HG02943 (cell line): ENCODE data around the gene HIRA.
A peak's percentile ranks its signal among the peaks of the same experiment; 100 is the strongest.

Experiments used
- ATAC-seq: cut with Tn5 transposase; IDR thresholded peaks from one replicate; pipeline ENCODE4 v1.9.1; 2021; ENCODE audit warnings: mild to moderate bottlenecking, low read depth, moderate library complexity; ENCODE audit not compliant: unreplicated experiment

HIRA gene

DNA sequence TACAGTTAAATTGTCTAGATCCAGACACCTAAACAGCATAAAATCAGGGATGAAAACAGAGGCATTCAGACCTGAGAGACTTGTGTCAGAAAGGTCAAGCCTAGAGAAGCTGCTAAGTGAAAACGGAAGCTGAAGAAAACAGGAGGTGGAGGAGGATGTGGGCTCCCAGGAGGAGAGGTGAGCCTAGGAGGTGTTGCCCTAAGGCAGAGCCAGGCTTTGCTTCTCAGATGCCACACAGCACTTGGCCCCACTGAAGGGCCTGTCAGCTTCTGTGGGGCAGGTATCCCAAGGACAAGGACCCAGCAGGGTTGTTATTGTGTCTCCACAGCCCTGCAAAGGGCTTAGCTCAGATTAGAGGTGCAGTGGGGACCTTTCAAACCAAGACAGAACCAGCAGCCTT lies 33.0 kb upstream of the HIRA start:
- no peak for ATAC-seq

DNA sequence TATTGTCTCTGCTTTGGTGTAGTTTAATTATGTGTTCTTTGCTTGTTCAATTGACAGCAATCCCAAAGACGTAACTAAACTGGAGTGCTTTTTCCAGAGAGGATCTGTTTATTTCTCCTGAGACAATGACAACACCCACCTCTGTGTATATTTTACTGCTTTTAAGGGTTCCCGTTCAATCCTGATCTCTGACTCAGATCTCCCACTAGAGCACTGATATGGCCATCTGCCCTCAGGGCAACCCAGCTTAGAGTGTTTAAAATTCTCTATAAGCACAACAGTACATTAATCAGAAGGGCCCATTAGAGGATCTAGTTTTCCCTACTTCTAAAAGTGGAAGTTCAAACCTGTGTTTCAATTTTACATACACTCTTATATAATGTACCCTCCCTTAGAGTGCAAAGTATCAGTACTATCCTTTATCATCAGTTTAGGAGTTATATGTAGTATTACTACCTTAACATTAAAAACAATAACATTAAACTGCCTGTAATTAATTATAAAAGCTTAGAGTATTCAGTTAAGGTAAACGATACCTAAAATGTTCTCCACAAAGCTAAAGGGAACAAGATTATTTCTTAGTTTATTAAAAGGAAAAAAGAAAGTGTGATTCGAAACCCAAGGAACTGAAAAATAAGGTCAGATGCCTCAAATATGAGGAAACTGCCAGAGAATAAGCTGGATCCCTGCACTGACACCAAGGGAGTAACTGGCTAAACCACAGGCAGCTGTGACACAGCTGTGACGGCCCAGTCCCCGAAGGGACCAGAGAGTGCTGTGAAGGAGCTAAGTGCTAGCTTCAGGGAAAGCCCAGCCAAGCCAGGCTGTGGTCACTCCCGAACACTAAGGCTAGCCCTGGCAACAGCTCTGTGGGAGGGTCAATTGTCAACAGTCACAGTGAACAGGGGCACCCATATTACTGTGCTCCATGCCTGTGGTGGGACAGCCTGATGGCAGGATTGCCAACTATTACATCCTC lies 32.2 kb upstream of the HIRA start:
- ATAC-seq, result no peak

DNA sequence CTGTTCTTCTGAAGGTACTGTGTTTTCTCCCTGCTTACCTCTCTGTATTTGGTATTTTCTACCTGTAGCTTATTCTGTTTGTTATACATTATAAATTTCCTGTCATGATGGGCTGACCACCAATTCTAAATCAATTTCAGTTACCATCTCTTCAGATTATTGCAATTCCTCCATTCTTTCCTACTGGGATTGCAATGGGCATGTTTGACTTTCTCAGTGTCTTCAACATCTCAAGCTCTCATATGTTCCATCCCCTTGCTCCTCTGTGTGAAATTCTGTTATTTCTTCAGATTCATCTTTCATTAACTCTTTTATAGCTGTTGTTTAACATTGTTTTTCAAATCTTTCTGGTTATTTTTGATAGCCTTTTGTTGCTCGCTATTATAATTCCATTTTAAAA lies 31.5 kb upstream of the HIRA start:
- ATAC-seq, result no peak

DNA sequence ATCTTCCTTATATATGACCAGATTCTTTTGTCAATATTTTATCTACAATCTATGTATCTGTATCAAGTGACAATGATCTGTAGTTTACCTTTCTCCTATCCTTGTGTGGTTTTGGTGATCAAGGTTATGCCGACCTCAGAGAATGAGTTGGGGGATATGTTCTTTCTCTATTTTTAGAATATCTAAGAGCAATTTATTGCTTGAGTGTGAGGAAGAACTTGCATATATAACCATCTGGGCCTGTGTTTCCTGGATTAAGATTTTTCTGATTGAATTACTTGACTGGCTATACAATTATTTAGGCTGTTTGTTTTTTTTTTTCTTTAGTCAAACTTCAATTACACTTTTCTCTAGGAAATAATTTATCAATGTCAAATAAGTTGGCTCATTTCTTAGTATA lies 30.0 kb upstream of the HIRA start:
- no peak for ATAC-seq

DNA sequence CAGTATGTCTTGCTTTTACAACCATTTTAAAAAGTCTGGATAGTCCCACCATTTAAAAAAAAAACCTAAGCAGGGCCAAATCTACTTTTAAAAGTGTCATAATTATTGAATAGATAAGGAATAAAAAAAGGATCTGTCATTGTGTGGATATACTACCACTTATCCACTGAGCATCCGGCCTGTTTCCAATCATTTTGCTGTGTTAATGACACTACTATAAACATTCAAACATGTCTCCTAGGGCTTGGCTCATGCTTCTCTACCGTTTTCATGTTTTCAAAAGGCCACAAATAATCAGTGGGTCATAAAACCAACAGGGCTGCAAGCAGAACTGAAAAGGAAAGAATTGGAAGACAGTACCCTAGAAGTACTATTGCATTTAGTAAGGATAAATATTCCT lies 28.5 kb upstream of the HIRA start:
- no peak for ATAC-seq

DNA sequence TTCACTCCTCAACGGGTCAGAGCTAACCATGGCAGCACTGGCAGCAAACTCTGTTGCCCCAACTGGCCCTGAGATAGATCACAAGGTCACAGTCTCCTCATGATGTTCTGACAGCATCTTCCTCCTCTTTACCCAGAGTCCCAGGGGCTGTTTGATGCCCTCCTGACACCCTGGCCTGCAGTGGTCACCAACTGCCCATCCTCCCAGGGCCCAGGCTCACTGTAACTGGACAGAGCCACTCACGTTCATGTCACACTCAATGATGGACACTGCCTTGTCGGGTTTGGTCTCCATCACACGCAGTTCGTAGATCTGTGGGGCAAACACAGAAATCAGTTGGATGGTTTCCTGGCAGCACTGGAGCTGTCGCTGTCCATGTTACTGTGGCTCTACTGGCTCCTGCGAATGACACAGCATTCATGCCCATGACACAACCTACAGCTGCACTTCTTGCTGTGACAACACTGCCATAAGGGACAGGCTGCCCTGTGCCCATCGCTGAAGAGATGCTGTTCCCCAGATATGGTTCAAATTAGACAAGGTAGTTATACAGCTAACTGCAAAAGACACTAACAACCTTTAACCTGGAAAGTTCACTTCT lies 26.4 kb upstream of the HIRA start:
- no peak for ATAC-seq

DNA sequence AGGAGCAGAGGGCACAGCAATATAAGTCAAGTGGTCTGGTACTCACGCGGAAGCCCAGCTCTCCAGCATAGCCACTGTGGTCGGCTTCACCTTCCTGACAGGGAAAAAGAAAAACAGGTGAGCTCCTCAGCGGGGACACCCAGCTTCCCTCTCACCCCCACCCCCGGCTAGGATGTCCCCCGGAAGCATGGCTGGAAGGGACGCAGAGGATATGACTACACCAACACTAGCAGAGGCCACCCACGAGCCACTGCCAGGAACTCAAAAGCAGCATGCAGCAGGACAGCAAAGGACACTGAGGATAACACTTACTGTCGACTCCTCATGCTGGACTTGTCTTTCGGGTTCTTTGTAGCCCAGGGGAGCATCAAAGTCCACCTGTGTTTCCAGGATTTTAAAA lies 25.0 kb upstream of the HIRA start:
- no peak for ATAC-seq

DNA sequence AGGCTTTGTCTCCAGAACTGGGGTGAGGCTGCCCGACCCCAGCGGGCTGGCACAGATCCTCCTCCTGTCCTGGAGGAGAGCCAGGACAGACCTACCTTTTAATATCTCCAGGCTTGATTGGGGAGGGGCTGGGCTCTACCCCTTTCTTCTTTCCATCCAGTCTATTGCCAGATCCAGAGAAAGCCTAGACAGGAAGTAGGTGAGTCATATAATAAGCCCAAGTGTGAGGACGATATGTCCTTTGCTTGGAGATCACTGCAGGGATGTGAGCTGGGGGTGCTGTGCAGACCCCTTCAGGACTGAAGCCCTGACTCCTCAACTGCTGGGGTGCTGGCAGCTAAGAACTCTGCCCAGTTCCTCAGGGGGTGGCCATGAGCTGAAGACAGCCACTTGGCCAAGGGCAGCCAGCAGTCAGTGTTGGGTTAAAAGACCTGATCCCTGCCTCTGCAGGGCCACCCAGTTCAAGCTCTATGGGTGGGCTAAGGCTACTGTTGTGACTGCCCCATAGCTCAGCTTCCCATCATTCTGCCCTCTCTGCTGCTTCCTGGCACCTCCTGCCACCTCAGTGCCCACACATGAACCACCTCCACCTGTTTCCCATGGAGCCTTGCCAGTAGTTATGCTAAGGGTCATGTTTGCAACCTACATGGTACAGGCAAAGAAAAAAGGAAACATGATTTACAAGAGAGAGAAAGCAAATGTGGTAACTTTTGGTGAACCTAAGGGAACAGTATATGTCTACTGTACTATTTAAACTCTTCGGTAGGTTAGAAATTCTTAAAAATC lies 24.2 kb upstream of the HIRA start:
- ATAC-seq, result no peak

DNA sequence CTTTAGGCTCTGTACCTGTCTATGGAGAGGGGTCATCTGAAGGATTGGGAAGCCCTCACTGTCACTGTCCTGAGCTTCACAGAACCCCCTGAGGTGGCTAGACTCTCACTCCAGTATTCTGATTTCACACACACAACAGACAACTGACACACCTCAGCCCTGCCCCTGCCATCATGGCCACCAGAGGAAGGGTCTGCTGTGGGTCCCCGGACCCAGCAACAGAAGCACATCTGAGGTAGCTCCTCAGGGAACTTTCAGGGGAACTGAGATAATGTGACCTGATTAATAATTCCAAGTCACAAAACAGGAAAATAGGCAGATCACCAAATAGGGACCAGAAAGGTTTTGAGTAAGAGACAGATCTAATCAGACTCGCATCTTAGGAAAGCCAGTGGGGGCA lies 23.5 kb upstream of the HIRA start:
- no peak for ATAC-seq

DNA sequence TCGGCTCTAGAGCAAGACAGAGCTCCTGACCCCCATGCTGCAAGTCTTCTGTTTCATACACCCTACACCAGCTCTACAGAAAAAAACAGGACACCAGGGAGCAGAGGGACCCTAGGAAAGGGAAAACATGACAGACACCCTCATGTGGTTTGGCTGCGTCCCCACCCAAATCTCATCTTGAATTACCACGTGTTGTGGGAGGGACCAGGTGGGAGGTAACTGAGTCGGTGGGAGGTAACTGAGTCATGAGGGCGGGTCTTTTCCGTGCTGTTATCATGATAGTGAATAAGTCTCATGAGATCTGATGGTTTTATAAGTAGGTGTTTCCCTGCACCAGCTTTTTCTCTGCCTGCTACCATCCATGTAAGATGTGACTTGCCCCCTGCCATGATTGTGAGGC lies 22.6 kb upstream of the HIRA start:
- ATAC-seq, result no peak

DNA sequence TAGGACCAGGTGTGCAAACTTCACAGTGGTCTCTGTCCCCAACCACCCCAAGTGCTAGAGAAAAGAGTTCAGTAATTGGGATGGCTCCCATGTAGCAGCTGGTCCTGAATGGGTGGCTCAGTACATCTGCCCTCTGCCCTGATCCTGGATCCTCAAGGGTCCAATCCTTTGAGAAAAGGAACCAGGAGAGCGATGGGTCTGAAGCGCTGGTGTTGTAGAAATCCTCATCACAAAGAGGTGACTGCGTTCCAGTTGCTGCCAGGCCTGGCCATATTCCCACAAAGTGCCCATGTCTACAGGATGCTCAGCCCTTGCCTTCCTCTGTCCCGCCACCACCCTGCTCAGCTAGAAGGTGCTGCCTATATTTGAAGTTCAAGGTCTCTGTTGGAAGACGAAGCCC lies 22.2 kb upstream of the HIRA start:
- ATAC-seq, result no peak

DNA sequence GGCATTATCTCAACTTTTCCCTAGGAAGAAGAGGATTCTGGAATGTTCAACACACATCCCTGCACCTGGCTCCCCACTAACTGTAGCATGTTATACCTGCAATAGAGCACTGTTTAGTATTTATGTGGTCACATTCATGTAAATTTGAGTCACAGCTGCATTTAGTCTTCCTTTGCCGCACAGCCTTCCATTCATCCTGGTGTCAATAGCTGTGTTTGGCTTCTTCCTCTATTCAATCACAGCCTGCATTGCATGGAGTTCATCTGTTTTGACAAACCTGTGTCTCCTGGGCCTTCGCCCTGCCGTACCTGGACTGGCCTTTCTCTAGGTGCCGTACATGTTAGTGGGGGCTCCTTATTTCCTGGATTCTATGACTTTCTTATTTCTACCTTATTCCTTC lies 20.0 kb upstream of the HIRA start:
- no peak for ATAC-seq

DNA sequence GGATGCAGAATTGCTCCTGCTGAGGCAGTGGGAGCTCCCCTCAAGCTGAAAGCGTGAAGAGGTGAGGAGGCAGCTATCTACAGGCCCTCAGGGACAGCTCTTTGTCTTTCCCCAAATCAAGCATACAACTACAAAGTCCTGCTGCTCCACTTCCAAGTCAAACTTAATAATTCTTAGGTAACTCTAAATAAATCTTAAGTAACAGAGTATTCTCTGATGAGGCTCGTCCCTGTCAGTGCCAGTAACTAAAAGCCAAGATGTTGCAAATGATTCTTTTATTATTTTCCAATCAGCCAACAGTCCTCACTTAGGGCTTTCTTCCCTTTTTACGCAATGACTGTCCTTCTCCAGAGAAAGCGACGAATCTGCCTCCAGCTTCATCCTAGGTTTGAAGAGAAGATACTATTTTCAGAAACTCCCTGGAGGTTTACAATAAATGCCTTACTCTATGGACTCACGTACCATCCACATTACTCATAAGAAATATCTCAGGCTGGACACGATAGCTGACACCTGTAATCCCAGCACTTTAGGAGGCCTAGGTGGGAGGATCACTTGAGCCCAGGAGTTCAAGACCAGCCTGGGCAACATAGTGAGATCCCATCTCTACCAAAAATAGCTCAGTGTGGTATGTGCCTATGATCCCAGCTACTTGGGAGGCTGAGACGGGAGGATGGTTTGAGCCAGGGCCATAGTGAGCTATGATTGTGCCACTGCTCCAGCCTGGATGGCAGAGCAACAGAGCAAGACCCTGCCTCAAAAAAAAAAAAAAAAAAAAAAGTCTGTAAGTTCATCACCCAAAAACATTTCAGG lies 19.0 kb upstream of the HIRA start:
- ATAC-seq, result no peak

DNA sequence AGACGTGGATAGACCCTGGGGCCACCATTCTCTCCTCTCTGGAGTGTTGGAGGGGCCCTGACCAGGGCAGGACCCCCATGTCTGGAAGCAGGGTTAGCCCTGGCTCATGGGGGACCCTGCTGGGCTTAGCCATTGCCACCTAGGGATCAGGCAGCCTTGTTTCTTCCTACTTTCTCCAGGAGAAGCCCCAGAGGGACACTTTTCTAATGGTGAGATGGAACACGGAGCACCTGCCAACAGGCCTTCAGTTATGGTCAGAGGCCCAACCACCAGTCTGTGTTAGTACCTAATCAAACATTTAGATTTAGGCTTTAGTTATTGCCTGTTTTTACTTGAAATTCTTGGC lies 17.9 kb upstream of the HIRA start:
- no peak for ATAC-seq

DNA sequence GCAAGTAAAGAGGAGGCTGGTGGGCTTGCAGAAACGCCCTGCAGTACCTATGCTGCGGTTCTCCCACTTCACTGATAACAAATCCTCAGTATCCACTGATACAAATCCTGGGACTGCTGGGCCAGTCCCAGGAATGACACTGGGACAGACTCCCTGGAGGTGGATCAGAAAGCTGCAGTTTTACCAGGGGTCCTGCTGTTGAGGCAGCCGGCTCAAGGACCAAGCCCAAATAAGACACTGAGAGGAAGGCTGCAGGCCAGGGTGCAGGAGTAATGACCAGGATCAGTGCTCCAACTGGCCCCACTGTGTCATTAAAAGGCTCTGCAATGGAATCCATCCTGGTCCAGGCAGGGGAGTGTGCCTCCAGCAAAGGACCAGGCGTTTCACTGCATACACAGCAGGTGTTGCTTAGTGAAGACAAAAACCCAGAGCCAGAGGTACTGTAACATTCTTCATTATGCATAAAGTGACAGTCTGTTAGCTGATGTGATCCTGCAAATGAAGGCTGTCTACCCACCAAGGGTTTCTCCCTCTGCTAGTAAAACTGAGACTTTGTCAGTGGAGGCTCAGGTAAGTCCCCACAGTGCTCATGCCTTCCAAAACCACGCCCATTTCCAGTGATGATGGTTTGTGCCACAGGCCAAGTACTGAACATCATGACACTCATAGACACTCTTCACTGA lies 17.3 kb upstream of the HIRA start:
- no peak for ATAC-seq

DNA sequence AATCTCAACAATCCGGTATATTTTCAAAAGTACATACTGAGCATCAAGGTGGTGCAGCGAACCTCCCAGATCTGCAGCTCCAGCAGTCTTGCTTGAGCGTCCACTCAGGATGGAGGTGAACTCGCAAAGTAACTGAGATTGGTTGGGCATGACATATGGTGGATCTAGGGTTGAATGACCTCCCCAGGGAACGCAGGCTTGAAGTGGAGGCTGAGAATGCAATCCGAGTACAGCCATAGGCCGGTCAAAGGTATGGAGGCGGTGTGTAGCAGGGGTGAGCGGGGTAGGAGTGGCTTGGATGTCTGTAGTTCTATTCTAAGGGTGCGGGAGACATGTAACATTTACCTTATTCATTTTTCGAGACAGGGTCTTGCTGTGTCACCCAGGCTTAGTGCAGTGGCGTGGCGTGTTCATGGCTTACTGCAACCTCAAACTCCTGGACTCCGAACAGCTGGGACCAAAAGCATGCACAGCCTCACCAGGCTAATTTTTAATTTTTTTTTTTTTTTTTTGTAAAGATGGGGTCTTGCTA lies 16.6 kb upstream of the HIRA start:
- no peak for ATAC-seq

DNA sequence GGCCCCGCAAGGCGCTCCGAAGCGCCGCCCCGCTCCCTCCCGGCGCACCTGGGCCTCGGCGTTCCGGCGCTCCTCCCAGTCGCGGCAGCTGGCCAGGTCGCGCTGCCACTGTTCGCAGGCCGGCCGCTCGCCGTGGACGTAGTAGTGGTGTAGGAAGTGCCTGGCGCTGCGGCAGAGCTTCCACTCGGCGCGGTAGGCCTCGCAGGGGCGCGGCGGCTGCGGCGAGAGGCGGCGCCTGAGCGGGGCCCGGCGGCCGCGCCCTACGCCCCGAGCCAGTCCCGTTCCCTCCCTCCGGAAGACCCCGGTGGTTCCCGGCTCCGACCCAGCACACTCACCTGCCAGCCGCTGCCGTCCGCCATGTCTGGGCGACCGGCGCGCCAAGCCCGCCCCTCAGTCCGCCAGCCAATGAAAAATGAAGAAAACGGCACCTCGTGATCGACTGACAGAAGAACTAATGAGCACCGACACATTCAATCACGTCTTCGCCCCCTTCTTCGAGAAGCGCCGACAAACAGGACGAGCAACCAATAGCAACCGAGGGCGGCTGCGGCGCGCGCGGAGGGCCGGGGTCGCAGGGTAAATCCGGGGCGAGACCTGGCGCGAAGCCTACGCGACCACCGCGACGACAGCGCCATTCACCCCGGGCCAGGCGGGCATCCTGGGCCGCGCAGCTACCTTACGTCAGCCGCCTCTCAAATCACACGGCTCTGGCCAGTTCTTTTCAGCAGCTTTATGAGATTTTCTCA lies 16.0 kb upstream of the HIRA start, which contains the start of gene C22orf39:
Gene C22orf39 (minus strand): TSS at position 382 of the 746 bp plus-strand sequence. CDS start 23 bp downstream, at position 359.
- peak; percentile 71 for ATAC-seq

DNA sequence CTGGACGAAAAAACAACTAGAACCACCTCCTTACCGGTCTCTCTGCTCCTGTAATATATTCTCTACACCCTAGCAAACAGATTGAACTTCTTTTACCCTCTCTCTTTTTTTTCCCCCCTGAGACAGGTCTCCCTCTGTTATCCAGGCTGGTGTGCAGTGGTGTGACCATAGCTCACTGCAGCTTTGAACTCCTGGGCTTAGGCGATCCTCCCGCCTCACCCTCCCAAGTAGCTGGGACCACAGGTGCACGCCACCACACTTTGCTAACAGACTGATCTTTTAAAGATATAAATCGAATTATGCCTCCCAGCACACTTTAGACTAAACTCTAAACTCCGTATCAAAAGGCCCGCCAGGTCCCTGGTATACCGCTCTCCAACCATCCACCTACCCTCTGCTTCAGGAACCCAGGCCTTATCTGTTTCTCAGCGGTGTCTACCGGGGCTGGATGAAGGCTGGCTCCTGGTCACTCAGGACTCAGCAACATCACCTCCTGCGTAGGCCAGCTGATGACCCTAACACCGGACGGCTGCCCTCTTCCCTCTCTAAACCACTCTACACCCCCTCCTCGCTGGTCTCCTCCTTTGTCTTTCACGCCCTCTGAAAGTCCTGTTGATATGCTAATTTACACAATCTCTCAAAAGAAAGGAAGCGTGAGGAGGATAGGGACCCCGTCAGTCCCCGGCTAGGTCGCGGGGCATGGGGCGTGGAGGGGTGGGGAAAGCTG lies 15.2 kb upstream of the HIRA start:
- ATAC-seq, result no peak
